Uterus (tissue), 4 donors: ENCODE results near the gene DCLK3. TPM values are rescaled to one million over a fixed set of nuclear protein-coding genes. Genes with fewer than 3 reads are reported as not detected.

Experiments
- DNase-seq, 2 donors: peaks; one replicate each; pipeline ENCODE4 v3.0.0-alpha.2; 2019 to 2020
- H3K27ac ChIP-seq, 2 donors: fragments of 200-600 bp; sonication (generic); 1 replicate in 1 of 2; 2 replicates in 1 of 2; pipeline ENCODE4 v1.5.1; 2016 to 2018
- H3K27me3 ChIP-seq, 2 donors: fragments of 200-600 bp; sonication (generic); one replicate each; pipeline ENCODE4 v1.5.1; 2018 to 2019; ENCODE audit warnings: control low read depth in 1 of 2
- H3K36me3 ChIP-seq, 2 donors: fragments of 200-600 bp; sonication (generic); one replicate each; pipeline ENCODE4 v1.5.1; 2019; ENCODE audit warnings: control low read depth in 1 of 2
- H3K4me1 ChIP-seq, 2 donors: fragments of 200-600 bp; sonication (generic); one replicate each; pipeline ENCODE4 v1.5.1; 2018 to 2019; ENCODE audit warnings: control low read depth in 1 of 2
- H3K4me3 ChIP-seq, 2 donors: fragments of 200-600 bp; sonication (generic); 1 replicate in 1 of 2; 2 replicates in 1 of 2; pipeline ENCODE4 v1.5.1; 2018 to 2019; ENCODE audit warnings: mild to moderate bottlenecking in 1 of 2
- H3K9me3 ChIP-seq, 2 donors: fragments of 200-600 bp; sonication (generic); one replicate each; pipeline ENCODE4 v1.5.1; 2019; ENCODE audit warnings: control low read depth in 1 of 2
- POLR2A ChIP-seq, 2 donors: fragments of 450-650 bp; IDR thresholded peaks; one replicate each; pipeline ENCODE4 v1.6.1; 2016; ENCODE audit warnings: antibody characterized with exemption in 2 of 2, mild to moderate bottlenecking in 1 of 2, moderate library complexity in 1 of 2
- intact Hi-C: fragments of 100-400 bp; cut with DNase I; formaldehyde crosslinking; loops from one replicate; pipeline ENCODE4 v1.15.1; 2023; ENCODE audit warnings: low total_unique reads
- total RNA-seq, 4 donors: library from RNA; depleted of rRNA in 3 of 4; stranded (reverse); fragments of >200 nt in 3 of 4; gene quantifications; one replicate each; pipeline versions ENCODE4 v1.1.0 to v1.2.4, GENCODE V29; 2014 to 2023
- TF ChIP-seq, protein P1 (sequence below), 4 experiments: fragments of 200-600 bp in 2 of 4; fragments of 450-650 bp in 2 of 4; sonication (generic) in 2 of 4; IDR thresholded peaks; one replicate each; pipeline ENCODE4 v1.5.1; 2016 to 2019; ENCODE audit warnings: antibody characterized with exemption in 4 of 4, mild to moderate bottlenecking in 2 of 4, moderate library complexity in 1 of 4
- donor health status: DM: yes; HTN: yes; CAD: no.

Gene DCLK3, protein sequence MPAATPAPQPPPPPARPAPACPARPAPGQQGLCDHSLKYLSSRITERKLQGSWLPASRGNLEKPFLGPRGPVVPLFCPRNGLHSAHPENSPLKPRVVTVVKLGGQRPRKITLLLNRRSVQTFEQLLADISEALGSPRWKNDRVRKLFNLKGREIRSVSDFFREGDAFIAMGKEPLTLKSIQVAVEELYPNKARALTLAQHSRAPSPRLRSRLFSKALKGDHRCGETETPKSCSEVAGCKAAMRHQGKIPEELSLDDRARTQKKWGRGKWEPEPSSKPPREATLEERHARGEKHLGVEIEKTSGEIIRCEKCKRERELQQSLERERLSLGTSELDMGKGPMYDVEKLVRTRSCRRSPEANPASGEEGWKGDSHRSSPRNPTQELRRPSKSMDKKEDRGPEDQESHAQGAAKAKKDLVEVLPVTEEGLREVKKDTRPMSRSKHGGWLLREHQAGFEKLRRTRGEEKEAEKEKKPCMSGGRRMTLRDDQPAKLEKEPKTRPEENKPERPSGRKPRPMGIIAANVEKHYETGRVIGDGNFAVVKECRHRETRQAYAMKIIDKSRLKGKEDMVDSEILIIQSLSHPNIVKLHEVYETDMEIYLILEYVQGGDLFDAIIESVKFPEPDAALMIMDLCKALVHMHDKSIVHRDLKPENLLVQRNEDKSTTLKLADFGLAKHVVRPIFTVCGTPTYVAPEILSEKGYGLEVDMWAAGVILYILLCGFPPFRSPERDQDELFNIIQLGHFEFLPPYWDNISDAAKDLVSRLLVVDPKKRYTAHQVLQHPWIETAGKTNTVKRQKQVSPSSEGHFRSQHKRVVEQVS
- 1 to 10 TPM in 2 of 4 donors, not detected in 2; 1.0 to 1.5 TPM for total RNA-seq

DNA sequence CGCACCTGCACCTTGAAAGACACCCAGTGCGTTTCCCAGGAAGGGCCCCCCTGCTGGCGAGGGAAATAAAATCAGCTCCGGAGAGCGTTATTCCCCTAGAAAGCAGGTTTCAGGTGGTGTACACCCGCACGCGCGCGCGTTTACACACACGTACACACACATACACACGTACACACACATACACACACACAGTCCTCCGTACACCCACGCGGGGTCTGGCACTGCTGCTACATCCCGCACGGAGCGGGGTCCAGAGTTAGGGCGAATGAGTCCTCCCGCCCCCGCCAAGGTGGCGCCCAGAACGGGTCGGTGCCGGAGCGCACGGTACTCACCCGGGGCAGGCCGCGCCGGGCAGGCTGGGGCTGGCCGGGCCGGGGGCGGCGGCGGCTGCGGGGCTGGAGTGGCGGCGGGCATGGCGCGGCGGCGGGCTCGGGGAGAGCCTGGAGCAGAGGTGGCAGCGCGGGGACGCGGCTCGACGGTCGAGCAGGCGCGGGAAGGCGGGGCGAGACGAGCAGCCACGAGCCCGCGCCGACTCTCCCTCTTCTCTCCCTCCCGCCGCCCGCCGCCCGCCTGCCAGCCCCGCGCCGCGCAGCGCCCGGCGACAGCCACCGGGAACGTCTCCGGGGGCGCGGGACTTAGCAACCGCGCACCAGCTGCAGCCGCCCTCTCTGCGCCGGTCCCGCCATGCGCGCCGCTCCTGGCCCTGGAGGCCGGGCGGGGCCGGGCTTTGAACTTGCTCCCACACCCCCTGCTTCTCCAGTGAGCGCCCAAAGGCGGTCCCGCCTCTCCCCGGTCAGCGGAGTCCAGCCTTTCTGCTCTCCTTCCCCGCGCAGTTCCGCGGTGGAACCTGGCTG is at the start of gene DCLK3:
DCLK3 (minus strand) TSS at position 704 of the 854 bp plus-strand sequence; CDS start at position 414, 290 bp downstream.
- no peaks in the 10 kb centered on the region for H3K36me3 ChIP-seq
- no peak within 1 kb of the TSS for H3K4me3 ChIP-seq
- no peaks in the 10 kb centered on the region for H3K4me1 ChIP-seq
- no peak for DNase-seq
- intact Hi-C loops, result no loop called here
- no peaks in the 10 kb centered on the region for H3K27me3 ChIP-seq
- TF ChIP-seq POLR2A (IDR thresholded peaks at IDR 0.05), result no peak
- TF ChIP-seq, protein P1, sequence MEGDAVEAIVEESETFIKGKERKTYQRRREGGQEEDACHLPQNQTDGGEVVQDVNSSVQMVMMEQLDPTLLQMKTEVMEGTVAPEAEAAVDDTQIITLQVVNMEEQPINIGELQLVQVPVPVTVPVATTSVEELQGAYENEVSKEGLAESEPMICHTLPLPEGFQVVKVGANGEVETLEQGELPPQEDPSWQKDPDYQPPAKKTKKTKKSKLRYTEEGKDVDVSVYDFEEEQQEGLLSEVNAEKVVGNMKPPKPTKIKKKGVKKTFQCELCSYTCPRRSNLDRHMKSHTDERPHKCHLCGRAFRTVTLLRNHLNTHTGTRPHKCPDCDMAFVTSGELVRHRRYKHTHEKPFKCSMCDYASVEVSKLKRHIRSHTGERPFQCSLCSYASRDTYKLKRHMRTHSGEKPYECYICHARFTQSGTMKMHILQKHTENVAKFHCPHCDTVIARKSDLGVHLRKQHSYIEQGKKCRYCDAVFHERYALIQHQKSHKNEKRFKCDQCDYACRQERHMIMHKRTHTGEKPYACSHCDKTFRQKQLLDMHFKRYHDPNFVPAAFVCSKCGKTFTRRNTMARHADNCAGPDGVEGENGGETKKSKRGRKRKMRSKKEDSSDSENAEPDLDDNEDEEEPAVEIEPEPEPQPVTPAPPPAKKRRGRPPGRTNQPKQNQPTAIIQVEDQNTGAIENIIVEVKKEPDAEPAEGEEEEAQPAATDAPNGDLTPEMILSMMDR (IDR thresholded peaks at IDR 0.05), result no peak
- no peak within 1 kb of the TSS for H3K27ac ChIP-seq
- no peaks in the 10 kb centered on the region for H3K9me3 ChIP-seq

DNA sequence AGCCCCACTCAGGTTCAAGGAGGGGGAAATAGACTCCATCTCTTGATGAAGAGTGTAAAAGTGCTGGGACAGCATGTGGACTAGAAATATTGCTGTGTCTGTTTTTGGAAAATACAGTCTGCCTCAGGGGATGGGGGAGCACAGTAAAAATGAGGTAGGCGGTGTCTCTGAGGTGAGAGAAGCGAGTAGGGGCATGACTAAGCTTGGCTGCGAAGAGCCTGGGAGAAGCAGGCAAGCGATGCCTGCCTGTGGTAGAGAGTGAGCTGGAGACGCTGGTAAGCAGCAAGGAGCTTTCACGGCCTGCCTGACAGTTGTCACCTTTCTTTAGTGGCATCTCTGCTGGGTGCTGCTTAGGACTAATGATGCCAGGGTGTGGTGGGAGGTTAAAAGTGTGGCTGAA is 49.0 kb upstream of the DCLK3 start:
- Histone ChIP-seq H3K36me3 (no peaks in the 10 kb centered on the region), H3K4me3 (no peak overlapping the region), H3K4me1 (no peaks in the 10 kb centered on the region), H3K27me3 (no peaks in the 10 kb centered on the region), H3K9me3 (no peaks in the 10 kb centered on the region), H3K27ac (no peak overlapping the region)
- intact Hi-C loops, result no loop called here
- TF ChIP-seq, protein P1 (IDR thresholded peaks at IDR 0.05), result no peak
- TF ChIP-seq POLR2A (IDR thresholded peaks at IDR 0.05), result no peak
- DNase-seq, result no peak

DNA sequence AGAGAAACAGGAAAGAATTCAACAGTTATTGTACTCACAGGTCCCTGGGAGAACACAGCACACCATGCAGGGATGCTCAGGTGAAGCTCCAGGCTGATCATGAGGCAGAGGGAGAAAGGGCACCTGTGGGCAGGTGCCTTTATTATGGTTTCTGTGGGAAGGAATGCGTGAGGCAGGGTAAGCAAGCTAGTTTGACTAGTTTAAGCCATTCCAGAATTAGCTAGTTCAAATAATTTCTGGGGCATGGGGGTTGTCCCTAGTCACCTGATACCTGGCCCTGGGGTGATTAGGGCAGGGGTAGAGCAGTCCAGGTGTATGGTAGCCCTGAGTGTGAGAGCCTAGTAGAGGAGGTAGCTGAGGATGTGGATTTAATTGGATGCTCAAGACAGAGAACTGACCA is 47.9 kb upstream of the DCLK3 start:
- TF ChIP-seq, protein P1 (IDR thresholded peaks at IDR 0.05), result no peak
- TF ChIP-seq POLR2A (IDR thresholded peaks at IDR 0.05), result no peak
- intact Hi-C loops, result no loop called here
- Histone ChIP-seq H3K27ac (no peak overlapping the region), H3K36me3 (no peaks in the 10 kb centered on the region), H3K9me3 (no peaks in the 10 kb centered on the region), H3K4me3 (no peak overlapping the region), H3K27me3 (no peaks in the 10 kb centered on the region), H3K4me1 (no peaks in the 10 kb centered on the region)
- no peak for DNase-seq

DNA sequence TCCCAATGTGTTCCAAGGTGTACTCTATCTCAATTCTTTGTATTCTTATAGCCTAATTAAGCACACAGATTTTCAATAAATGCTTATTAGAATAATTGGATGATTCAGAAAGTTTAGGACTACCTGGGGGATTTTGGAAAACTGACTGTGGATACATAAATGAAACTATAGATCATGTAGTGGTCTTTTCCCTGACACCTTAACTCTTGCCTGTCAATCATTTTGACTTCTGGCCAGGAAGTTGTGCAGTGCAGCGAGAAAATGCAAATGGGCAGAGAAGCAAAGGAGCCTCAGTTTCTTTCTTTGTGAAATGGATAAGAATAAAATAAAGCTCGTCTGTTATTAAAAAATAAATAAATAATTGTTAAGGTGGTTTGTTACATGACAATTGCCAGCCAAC is 47.4 kb upstream of the DCLK3 start:
- intact Hi-C loops, result no loop called here
- TF ChIP-seq, protein P1 (IDR thresholded peaks at IDR 0.05), result no peak
- no peak for TF ChIP-seq POLR2A (IDR thresholded peaks at IDR 0.05)
- Histone ChIP-seq H3K4me1 (no peaks in the 10 kb centered on the region), H3K9me3 (no peaks in the 10 kb centered on the region), H3K36me3 (no peaks in the 10 kb centered on the region), H3K27ac (no peak overlapping the region), H3K4me3 (no peak overlapping the region), H3K27me3 (no peaks in the 10 kb centered on the region)
- no peak for DNase-seq
